ENCODE measurements around the gene CACFD1.

CACFD1 gene

DNA sequence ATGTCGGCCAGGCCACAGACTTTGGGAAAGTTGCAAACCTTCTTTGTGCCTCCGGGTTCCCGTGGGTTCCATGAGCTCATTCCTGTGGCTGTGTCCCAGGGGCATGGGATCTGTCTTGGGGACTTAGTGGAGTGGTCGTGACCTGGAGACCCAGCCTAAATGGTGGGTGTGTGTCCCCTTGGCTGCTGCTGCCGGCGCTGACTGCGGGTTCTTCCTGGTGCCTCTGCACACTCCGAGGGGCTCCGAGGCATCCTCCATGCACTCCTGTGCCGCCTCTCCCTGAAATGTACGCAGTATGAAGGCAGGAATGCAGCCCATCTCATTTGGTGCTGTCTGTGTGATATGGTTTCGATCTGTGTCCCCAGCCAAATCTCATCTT, 40.1 kb downstream of the CACFD1 start:
- DNase-seq (ENCODE audit: low read depth): no peak

DNA sequence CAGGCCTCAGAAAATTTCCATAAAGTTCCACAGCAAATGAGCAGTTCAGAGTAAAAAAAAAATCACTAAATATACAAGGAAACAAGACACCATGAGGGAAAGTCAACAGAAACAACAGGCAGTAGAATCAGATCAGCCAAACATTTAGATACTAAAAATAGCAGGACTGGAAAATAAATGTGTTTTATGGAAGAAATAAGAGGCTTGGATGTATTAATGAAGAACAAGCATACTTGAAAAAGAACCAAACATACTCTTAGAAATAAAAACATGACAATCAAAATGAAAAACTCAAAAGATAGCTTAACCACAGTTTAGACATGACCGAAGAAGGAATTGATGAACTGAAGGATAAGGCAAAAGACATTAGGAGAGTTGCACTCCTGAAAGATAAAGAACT, 42.3 kb downstream of the CACFD1 start:
- DNase-seq (ENCODE audit: low read depth): no peak

DNA sequence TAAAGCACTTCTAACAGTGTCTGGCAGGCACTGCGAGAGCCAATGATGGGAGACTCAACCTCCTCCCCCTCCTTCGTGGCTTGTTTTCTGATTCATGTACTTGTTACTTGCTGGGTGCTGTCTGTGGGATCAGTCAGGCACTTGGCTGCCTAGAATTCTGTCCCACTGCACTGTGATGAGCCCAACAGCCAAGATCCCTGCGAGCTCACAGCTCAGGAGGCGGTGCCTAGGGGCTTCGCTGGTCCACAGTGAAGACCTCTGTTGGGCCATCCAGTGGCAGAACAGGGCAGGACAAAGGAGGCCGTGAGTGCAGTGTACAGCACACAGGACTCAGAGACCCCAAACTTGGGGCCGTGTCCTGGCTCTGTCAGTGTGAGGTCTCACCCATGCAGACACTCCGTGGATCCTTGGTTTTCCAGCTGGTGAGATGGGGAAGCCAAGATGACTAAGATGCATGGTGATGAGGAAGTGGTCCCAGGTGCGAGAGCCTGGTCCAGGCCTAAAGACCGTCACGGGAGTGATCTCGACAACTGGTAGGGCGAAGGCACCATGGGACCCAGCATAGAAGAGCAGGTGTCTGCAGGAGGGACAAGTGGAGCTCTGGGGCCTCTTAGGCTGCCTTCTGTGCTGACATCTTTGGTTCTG, 45.5 kb downstream of the CACFD1 start:
- DNase-seq (ENCODE audit: low read depth): no peak

DNA sequence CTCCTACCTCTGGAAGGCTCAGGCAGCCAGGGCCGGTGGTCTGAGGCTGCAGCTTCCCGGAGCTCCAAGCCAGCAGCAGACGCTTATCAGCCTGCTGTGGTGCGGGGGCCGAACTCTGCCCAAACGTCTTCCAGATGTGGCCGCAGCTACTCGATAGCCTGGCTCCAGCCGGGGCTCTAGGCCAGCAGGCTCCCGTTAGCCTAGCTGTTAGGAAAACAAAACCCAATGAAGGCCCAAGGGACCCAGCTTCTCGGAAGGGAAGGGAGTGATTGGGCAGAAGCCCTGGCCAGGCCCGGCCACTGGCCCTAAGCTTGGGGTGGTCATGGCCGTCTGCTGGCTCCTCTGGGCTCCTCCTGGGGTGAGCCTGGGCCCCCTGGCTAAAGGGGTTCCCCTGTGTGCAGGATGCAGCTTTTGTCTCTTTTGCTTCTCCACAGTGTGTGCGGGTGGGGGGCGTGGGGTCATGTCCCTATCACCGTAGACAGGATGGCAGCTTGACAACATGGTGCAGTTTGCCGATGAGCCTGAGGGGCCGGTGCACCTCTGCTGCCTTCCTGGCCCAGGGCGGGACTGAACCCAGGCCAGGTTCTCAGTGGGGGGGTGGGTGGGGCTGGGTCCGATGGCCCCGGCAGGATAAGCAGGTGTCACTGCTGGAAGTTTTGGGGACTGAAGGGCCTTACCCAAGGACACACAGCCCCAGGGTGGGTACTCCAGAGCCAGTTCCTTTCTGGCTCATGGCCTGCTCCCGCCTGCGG, 46.3 kb downstream of the CACFD1 start:
- DNase-seq (ENCODE audit: low read depth): no peak

DNA sequence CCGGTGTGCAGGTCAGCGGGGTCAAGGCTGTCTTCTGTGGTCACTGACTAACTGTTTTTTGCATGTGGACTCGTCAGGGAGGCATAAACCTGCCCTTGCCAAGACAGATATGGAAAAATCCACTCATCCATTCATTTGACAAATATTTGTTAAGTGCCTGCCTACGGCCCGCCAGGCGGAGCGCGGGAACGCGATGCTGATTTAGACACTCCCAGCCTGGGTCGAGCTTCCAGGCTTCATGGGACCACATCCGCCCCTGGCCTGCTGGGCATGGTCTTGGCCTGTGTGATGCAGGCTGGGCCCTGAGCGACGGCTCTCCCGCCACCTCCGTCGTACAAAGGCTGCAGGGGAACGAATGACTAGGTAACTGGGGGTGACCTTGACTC, 46.9 kb downstream of the CACFD1 start:
- no peak for DNase-seq (ENCODE audit: low read depth)

DNA sequence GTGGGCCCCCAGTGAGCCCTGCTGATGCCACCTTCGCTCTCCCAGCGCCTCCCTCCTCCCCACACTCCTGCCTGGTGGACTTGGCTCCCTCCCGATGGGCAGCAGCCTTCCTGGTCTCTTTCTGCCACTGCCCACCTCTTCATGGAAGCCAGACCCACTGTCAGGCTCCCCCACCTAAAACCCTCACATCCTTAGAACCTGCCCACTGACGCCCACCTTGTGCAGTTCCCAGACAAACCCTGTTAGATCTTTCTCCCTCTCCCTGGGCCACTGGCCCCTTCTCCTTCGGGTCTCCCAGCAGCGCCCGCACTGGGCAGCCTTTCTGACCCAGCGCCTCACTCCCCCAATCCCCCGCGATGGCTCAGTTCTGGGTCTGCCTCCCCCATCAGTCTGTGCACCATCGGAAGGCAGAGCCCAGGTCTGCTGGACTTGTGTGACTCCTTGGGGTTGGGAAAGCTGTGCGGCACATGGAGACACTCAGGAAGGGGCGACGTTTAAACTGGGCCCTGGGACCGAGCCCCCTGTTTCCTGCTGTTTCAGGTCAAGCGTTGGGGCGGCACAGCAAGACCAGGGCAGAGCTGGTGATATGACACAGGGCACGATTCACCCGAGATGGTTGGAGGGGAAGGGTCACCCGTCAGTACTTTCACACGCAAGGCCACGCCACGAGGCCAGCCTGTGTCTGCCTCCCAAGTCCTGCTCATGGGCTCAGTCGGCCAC, 47.6 kb downstream of the CACFD1 start:
- no peak for DNase-seq (ENCODE audit: low read depth)

DNA sequence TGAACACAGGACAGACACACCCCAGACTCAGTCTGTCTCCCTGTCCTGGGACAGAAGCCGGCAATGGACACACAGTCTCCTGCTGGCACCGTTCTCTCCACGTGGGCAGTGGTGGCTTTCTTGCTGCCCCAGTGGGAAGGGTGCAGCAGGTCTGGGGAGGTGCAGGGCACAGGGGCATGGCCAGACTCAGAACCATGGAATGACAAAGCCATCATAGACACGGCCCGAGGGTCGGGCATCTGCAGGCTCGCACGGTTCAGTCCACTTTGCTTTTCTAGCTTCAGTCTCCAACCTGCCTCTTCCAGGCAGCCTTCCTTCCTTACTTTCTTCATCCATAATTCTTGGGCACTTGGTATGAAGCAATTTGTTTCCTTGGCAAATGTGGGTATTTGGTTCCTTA, 48.3 kb downstream of the CACFD1 start:
- no peak for DNase-seq (ENCODE audit: low read depth)

DNA sequence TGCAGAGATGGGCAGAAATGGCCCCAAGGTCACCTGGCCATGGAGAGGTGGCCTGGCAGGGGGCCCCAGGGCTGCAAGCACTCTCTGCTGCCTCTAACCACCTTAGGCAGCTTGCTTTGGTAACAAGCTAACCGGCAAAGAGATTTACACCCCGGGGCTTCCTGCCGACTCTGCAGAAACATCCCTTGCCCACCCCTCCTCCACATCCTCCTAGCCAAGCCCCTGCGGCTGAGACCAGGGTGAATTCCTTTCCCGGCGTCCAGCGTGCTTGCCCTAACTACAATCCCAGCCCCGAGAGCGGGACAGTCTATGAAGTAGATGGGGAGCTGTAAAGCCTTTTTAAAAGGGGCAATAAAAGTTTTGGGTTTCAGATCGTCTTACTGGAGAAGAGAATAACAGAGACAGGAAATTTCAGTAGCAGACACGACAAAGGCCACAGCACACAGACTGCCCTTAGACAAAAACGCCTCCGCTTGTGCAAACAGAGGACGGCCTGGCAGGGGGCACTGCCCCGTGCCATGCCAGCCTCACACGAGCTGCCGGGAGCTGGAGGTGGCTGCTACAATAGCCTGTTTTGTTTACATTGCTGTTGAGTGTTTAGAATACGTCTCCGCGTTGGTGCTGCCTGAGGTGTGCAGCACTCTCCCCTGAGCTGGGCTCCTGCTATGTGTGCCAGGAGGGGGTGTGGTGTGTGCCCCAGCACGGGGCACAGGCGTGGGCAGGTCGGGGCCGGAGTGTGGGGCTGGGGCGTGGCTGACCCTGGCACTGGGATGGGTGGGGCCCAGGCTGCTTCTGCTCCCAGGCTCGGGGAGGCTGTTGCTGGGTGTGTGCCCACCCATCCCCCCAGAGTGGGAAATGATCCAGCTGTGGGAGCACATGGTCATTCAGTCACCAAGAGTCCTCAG, 49.7 kb downstream of the CACFD1 start:
- no peak for DNase-seq (ENCODE audit: low read depth)

DNA sequence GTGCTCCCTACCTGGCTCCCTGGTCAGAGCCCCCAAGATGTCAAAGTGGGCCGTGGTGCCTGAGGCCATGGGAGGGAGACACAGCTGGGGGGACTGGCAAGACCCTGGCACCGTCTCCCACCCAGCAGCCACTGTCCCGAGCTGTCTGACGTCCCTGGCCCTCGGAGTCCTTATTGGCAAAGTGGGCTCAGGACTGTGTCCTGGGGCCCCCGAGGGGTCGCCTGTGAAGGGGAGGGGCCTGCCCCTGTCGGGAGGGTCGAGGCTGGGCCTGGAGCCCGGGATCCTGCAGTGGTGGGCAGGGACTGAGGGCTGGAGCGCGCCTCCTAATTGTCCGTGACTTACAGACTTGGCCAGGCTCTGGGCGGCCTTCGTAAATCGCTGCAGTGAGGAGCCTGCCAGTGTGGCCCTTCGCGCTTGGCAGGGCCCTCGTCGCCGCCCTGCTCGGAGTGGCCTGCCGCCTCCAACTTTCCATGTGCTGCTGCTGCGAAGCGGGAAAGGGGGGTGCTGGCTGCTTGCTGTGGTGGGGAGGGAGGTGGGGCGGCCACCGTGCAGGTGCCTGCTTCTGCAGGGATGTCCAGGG, 51.2 kb downstream of the CACFD1 start:
- no peak for DNase-seq (ENCODE audit: low read depth)

DNA sequence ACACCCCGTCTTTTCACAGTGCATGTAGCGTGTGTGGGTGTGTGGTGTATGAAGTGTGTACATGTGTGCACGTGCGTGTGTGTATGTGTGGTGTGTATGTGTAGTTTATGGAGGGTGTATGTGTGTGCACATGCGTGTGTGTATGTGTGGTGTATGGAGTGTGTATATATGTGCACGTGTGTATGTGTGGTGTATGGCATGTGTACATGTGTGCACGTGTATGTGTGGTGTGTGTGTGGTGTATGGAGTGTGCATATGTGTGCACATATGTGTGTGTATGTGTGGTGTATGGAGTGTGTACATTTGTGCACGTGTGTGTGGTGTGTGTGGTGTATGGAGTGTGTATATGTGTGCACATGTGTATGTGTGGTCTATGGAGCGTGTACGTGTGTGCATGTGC, 51.8 kb downstream of the CACFD1 start:
- DNase-seq (ENCODE audit: low read depth): no peak

DNA sequence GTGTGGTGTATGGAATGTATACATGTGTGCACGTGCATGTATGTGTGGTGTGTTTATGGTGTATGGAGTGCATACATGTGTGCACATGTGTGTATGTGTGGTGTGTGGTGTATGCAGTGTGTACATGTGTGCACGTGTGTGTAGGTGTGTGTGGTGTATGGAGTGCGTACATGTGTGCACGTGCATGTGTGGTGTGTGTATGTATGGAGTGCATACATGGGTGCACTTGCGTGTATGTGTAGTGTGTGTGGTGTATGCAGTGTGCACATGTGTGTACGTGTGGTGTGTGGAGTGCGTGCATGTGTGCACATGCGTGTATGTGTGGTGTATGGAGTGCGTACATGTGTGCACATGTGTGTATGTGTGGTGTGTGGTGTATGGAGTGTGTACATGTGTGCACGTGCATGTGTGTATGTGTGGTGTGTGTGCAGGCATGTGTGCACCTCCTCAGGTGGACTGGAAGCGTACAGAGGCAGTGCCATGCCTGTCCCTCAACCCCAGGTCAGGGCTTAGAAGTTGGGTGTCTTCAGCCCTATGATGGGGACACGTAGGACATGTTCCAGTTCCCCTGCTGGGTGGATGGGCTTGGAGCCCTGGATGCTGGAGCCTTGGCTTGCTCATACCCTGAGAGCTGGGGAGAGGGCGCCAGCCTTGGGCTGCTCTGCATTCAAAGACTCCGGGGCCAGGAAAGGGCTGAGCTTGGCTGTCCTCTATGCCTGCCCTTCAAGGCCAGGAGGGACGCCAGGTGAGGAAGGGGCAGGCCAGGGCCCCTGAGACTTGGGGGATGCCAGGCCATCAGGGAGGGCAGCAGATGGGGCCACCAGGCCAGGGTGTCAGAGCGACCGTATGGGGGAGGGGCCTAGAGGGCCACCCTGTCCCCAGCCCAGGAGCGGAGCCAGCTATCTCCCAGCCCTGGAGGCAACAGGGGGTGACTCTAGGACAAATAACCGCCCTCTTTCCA, 52.8 kb downstream of the CACFD1 start:
- DNase-seq (ENCODE audit: low read depth): no peak

DNA sequence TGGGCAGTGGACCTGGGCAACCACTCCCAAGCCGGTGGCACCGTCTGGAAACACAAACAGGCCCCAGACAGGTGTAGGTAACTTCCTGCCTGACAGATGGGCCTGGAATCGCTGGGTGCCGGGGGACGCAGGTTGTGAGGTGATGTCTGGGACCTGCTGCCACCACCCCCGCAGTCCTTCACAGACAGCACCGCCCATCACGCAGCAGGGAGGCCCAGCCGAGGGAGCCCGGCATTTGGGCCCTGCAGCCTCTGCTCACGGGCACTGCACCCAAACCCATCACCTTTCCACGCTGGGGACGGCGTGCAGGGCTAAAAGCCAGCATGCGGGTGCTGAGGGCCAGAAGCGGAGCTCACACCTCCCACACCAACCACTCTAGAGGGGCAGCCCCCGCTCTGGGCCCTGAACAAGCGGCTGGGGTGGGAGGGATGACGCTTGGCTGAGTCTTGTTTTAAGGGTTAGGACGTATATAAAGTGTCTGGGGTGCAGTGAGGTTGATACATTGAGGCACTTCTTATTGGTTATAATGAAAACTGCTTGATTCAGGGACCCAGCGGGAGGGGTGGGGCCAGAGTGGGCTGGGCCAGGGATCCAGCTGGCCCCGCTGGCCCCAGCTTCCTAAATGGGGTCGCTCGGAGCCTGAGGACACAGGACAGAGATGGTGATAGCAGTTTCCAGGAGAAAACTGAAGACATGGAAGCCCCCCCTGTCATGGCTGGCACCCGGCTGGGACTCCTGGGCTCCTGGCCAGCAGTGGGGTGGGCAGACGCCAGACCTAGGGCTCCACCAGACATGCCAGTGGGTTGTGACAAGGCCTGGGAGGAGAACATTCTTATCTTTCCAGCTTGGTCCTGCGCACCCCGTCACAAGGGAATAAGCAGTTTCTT, 53.7 kb downstream of the CACFD1 start:
- no peak for DNase-seq (ENCODE audit: low read depth)

DNA sequence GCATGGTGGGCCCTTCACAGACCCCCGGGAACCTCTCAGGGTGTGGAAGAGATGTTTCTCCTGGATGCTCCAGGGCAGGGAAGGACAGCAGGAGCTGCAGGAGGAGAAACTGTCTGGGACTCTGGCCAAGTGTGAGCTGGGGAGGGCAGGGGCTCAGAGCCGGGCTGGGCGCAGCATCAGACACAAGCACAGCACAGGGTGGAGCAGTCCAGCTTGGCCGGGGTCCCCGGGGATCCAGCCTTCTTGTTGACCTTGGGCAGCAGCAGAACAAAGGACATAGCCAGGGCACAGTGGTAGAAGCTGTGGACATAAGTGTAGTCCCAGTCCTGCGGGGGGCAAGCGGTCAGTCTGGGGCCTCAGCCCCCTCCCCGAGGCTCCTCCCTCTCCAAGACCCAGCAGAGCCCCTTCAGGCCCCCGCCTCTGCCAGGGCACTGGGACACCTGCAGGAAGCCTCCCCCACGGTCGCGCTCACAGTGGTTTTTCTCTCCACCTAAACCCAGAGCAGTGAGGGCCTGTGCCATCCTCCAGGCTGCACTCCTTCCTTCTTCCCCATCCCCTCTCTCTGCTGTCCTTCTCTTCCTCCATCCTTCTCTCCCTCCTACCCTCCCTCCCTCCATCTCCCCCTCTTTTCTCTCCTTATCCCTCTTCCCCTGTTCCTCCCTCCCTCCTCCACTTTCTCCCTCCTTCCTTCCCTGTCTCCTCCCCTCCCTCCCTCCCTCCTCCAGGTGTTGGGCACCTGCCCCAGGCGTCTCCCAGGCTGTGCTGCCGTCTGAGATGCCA, 54.9 kb downstream of the CACFD1 start:
- no peak for DNase-seq (ENCODE audit: low read depth)

DNA sequence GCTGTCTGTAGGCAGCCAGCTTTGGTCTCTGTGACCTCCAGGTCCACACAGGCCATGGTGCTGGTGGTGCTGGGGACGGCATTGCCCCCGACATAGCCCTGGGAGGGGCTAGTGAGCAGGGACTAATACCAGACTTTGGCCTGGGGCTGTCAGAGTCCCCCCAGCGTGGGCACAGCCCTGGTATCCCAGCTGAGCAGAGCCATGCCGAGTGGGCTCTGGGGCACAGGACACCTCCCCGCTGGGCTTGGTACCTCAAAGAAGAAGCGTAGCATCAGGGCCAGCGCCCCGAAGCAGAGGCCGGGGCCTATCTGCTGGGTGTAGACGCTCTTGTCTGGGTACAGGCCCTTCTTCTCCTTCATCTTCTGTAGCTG, 55.4 kb downstream of the CACFD1 start:
- DNase-seq (ENCODE audit: low read depth): no peak

DNA sequence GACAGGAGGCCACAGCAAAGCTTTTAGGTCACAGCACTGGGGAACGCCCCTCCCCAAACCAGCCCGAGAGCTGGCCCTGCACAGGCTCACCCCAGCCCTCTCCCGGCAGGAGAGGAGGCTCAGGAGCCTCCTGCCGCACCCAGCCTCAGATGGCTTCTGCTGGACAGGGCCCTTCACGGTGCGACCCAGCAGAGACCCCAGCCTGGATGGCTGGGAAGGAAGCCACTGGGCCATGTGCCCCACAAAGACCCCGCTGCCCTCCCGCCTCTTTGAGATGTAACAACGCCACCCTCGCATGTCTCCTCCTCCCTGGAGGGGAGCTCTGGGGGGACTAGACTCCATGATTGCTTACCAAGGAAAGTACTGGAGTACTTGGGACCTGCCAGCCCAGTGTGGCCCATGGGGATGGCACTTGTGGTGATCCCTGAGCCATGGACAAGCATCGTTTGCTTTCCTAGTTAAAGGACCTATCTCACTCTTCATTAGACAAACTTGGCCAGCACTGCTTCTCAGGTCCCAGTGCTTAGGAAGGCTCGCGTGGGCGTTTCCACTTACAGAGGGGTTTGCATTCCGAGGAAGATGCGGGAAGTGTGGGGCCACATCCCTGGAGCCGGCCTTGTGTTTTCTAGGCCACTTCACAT, 56.0 kb downstream of the CACFD1 start:
- DNase-seq (ENCODE audit: low read depth): no peak

DNA sequence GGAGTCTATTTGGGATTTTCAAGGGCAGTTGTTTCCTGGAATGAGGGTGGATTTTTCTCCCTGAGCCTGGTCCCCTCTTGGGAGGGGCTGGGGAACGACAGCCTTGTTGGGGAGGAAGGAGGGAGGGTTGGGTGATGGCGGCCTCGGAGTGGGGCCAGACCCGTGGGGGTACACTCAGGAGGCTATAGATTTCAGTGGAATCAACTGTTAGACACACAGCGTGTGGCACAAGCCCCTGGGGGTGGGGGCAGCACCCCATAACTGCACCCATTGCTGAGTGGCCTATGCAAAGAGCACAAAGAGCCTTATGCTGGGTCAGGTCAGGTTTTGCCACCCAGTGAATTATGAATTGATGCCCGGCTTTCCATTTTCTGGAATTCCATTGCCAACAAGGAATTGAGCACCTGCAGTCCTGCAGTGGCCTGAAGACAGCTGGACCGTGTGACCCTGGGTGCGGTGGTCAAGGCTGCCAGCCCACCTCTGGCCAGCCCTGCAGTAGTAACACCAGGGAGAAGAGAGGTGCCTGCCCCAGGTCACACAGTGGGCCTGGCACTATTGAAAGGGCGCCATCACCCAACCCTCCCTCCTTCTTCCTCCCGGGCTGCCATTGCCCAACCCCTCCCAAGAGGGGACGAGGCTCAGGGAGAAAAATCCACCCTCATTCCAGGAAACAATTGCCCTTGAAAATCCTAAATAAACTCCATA, 56.6 kb downstream of the CACFD1 start:
- DNase-seq (ENCODE audit: low read depth): no peak

DNA sequence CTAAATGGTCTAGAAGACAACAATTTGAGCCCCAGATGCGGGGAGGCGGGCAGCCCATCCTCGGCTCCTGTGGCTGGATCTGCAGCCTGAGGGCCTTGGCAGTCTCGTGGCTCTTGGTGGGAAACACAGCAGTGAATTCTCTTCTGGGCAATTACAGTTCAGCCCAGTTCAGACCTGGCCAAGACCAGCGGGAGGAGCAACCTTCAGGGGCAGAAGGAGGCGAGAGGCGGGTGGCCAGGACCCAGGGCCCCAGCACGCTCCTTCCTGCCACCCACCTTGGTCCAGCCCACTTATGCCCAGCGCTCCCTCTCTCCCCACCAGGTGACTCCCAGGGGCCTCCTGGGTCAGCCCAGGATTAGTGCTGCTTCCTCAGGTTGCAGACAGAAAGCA, 57.2 kb downstream of the CACFD1 start:
- no peak for DNase-seq (ENCODE audit: low read depth)

DNA sequence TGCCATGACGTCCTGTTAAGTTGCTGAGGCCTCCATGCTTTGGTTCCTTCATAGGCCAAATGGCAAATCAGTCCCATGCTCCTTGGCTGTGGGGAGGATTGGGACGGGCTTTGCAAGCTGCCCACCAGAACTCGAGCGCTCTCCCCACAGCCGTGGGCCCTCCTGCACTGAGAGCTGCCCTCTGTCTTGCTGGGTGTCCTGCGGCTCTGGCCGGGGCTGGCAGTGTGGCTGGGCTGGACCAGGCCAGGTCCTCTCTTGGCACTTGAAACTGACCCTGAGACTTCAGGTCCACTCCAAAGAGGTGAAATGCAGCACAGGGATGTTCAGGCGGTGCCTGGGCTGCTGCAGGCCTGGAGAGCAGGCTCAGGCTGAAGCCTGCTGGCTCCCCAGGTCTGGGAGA, 57.9 kb downstream of the CACFD1 start:
- DNase-seq (ENCODE audit: low read depth): no peak
